SK-N-SH treated with all-trans-retinoic acid at 6 μM for 48 hours (cell line): ENCODE measurements around the gene FAN1.

Source experiments
- ARNTL ChIP-seq: fragments of 450-650 bp; formaldehyde crosslinking; IDR thresholded peaks from 2 replicates; pipeline ENCODE4 v1.5.0; 2020; ENCODE audit warnings: low read depth, mild to moderate bottlenecking, moderate library complexity, borderline replicate concordance
- CSDC2 ChIP-seq: fragments of 250-450 bp; sonication (Bioruptor Pico); IDR thresholded peaks from 2 replicates; pipeline ENCODE4 v1.5.0; 2020; ENCODE audit warnings: mild to moderate bottlenecking, moderate library complexity
- GLIS3 ChIP-seq: fragments of 250-450 bp; sonication (Bioruptor Pico); IDR thresholded peaks from 2 replicates; pipeline ENCODE4 v1.5.0; 2020; ENCODE audit warnings: mild to moderate bottlenecking, moderate library complexity
- OSR1 ChIP-seq: fragments of 250-450 bp; sonication (Bioruptor Pico); IDR thresholded peaks from 2 replicates; pipeline ENCODE4 v1.8.0; 2022; ENCODE audit warnings: moderate library complexity, mild to moderate bottlenecking, inconsistent platforms
- RARB ChIP-seq: fragments of 250-450 bp; sonication (Bioruptor Pico); IDR thresholded peaks from 2 replicates; pipeline ENCODE4 v1.8.0; 2021; ENCODE audit warnings: mild to moderate bottlenecking, moderate library complexity
- TCF4 ChIP-seq: fragments of 250-450 bp; sonication (Bioruptor Pico); IDR thresholded peaks from 2 replicates; pipeline ENCODE4 v1.8.0; 2021; ENCODE audit warnings: mild to moderate bottlenecking, moderate library complexity, borderline replicate concordance
- TOX ChIP-seq: fragments of 250-450 bp; sonication (Bioruptor Pico); IDR thresholded peaks from 2 replicates; pipeline ENCODE4 v1.8.0; 2021; ENCODE audit warnings: mild to moderate bottlenecking, moderate library complexity, borderline replicate concordance
- ZFP3 ChIP-seq: fragments of 250-450 bp; sonication (Bioruptor Pico); IDR thresholded peaks from 2 replicates; pipeline ENCODE4 v1.5.0; 2020; ENCODE audit warnings: mild to moderate bottlenecking, moderate library complexity
- ZFP30 ChIP-seq: fragments of 450-650 bp; formaldehyde crosslinking; IDR thresholded peaks from 2 replicates; pipeline ENCODE4 v1.5.0; 2022; ENCODE audit warnings: mild to moderate bottlenecking, moderate library complexity
- ZNF8 ChIP-seq: fragments of 450-650 bp; formaldehyde crosslinking; IDR thresholded peaks from 2 replicates; pipeline ENCODE4 v1.5.0; 2020; ENCODE audit warnings: mild to moderate bottlenecking, moderate library complexity
- TF ChIP-seq, protein P1 (sequence below): fragments of 250-450 bp; sonication (Bioruptor Pico); IDR thresholded peaks from 2 replicates; pipeline ENCODE4 v1.8.0; 2021; ENCODE audit warnings: low read depth, mild to moderate bottlenecking, moderate library complexity, borderline replicate concordance
- TF ChIP-seq, protein P2 (sequence below): fragments of 250-450 bp; sonication (Bioruptor Pico); IDR thresholded peaks from 2 replicates; pipeline ENCODE4 v1.5.1; 2020; ENCODE audit warnings: low read depth, mild to moderate bottlenecking, moderate library complexity
- TF ChIP-seq, protein P3 (sequence below): fragments of 250-450 bp; sonication (Bioruptor Pico); IDR thresholded peaks from 2 replicates; pipeline ENCODE4 v1.8.0; 2020; ENCODE audit warnings: mild to moderate bottlenecking, moderate library complexity, borderline replicate concordance

DNA sequence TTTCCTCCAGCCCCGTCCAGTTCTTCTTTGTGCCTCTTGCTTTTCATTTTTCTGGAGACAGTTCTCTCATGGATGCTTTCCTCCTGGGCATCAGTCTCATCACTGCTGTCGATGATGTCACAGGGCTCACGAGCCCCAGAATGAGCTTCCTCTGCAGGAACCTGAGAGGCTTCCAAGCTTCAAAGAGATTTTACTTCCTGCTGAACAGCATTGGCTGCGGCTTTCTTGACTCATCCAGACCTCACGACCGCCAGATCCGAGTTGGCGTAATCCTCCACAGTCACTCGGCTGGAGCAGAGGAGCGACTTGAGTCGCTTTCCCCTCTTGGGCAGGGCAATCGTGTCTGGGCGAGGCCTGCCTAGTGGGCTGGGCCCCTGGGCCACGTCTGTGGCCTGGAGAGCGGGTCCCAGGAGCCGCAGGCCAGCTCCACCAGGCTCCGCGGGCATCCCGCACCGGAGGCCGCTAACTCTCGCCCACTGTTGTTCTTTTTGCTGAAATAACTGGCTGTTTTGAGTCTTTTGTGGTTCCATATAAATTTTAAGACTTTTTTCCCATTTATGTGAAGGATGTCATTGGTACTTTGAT is 20.8 kb upstream of the FAN1 start:
- TF ChIP-seq GLIS3 (CRISPR knock-in tag) (no peak), ZFP30 (no peak), TOX (CRISPR knock-in tag) (no peak), OSR1 (no peak), ARNTL (no peak), ZFP3 (no peak), CSDC2 (CRISPR knock-in tag) (no peak), ZNF8 (CRISPR knock-in tag) (no peak), RARB (CRISPR knock-in tag) (no peak), TCF4 (CRISPR knock-in tag) (no peak)
- TF ChIP-seq, protein P1, sequence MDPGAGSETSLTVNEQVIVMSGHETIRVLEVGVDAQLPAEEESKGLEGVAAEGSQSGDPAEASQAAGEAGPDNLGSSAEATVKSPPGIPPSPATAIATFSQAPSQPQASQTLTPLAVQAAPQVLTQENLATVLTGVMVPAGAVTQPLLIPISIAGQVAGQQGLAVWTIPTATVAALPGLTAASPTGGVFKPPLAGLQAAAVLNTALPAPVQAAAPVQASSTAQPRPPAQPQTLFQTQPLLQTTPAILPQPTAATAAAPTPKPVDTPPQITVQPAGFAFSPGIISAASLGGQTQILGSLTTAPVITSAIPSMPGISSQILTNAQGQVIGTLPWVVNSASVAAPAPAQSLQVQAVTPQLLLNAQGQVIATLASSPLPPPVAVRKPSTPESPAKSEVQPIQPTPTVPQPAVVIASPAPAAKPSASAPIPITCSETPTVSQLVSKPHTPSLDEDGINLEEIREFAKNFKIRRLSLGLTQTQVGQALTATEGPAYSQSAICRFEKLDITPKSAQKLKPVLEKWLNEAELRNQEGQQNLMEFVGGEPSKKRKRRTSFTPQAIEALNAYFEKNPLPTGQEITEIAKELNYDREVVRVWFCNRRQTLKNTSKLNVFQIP (CRISPR knock-in tag), result no peak
- TF ChIP-seq, protein P2, sequence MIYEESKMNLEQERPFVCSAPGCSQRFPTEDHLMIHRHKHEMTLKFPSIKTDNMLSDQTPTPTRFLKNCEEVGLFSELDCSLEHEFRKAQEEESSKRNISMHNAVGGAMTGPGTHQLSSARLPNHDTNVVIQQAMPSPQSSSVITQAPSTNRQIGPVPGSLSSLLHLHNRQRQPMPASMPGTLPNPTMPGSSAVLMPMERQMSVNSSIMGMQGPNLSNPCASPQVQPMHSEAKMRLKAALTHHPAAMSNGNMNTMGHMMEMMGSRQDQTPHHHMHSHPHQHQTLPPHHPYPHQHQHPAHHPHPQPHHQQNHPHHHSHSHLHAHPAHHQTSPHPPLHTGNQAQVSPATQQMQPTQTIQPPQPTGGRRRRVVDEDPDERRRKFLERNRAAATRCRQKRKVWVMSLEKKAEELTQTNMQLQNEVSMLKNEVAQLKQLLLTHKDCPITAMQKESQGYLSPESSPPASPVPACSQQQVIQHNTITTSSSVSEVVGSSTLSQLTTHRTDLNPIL (CRISPR knock-in tag), result no peak
- TF ChIP-seq, protein P3, sequence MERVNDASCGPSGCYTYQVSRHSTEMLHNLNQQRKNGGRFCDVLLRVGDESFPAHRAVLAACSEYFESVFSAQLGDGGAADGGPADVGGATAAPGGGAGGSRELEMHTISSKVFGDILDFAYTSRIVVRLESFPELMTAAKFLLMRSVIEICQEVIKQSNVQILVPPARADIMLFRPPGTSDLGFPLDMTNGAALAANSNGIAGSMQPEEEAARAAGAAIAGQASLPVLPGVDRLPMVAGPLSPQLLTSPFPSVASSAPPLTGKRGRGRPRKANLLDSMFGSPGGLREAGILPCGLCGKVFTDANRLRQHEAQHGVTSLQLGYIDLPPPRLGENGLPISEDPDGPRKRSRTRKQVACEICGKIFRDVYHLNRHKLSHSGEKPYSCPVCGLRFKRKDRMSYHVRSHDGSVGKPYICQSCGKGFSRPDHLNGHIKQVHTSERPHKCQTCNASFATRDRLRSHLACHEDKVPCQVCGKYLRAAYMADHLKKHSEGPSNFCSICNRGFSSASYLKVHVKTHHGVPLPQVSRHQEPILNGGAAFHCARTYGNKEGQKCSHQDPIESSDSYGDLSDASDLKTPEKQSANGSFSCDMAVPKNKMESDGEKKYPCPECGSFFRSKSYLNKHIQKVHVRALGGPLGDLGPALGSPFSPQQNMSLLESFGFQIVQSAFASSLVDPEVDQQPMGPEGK (CRISPR knock-in tag), result no peak
